A549 (cell line): ENCODE results near the gene EFHD2.

Source experiments
- NFE2L2 ChIP-seq: fragments of 150-350 bp; conservative IDR thresholded peaks from 2 replicates; pipeline ENCODE4 v1.6.1; 2014; ENCODE audit warnings: low read length
- POLR2A ChIP-seq: IDR thresholded peaks from 2 replicates; pipeline ENCODE4 v1.6.1; 2012; ENCODE audit warnings: mild to moderate bottlenecking, low read length
- TF ChIP-seq, protein P1 (sequence below): fragments of 150-350 bp; IDR thresholded peaks from 2 replicates; pipeline ENCODE4 v1.6.1; 2014; ENCODE audit warnings: low read depth, mild to moderate bottlenecking, low read length

DNA sequence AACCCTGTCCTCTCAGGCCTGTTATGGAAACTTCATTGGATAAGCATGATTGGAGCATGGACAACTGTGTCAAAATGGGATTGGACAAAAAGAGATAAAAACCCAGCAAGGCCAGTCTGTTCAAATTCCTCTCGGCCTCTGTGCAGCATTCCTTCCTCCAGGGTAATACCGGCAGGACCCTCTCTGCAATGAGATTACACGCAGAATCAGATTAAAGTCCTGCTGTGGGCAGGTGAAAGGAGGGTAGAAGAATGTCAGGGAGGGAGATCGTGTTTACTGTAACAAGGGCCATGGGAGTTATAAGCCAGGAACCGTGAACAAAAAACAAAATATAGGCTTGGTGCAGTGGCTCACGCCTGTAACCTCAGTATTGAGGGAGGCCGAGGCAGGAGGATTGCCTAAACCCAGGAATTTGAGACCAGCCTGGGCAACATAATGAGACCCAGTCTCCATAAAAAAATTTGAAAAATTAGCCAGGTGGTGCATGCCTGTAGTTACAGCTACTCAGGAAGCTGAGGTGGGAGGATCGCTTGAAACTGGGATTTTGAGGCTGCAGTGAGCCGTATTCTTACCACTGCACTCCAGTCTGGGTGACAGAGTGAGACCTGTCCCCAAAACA is 5.6 kb upstream of the EFHD2 start:
- TF ChIP-seq, protein P1, sequence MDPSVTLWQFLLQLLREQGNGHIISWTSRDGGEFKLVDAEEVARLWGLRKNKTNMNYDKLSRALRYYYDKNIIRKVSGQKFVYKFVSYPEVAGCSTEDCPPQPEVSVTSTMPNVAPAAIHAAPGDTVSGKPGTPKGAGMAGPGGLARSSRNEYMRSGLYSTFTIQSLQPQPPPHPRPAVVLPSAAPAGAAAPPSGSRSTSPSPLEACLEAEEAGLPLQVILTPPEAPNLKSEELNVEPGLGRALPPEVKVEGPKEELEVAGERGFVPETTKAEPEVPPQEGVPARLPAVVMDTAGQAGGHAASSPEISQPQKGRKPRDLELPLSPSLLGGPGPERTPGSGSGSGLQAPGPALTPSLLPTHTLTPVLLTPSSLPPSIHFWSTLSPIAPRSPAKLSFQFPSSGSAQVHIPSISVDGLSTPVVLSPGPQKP, result no peak
- TF ChIP-seq POLR2A, result no peak
- TF ChIP-seq NFE2L2, result no peak
